ENCODE results near the gene AZIN2.

Gene AZIN2

DNA sequence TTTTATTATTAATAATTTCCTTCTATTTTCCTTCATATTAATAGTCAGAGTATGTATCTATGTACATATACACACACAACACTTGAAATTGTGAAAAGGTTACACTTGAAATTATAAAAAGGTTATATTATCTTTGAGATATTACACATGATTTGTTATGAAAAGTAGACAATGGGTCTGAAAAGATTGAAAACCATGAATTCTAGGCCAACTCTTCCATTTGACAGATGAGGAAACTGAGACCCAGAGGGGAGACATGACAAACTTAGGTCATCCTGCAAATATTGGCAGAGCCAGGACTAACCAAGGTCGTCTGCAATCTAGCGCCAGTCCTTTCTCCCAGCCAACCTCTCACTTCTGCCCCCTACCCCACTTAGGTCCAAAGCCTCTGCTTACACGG lies 67.7 kb downstream of the AZIN2 start:
- H3F3A ChIP-seq (ENCODE audit: insufficient read depth, low read length): no peaks in the 10 kb centered on the region
- H3K9ac ChIP-seq (ENCODE audit: low read length): no peak overlapping the region
- H3K9me3 ChIP-seq (ENCODE audit: low read length): no peaks in the 10 kb centered on the region
- H3K79me2 ChIP-seq (ENCODE audit: insufficient read depth, low read length): no peaks in the 10 kb centered on the region
- H3K9me2 ChIP-seq (ENCODE audit: low read depth, low read length): no peaks in the 10 kb centered on the region
- H3K4me3 ChIP-seq (ENCODE audit: low read depth, low read length, poor library complexity, severe bottlenecking): no peak overlapping the region
- H3K4me1 ChIP-seq (ENCODE audit: insufficient read depth, low read length, severe bottlenecking): no peaks in the 10 kb centered on the region
- H3K36me3 ChIP-seq (ENCODE audit: insufficient read depth, low read length): no peaks in the 10 kb centered on the region
- no peak overlapping the region for H3K4me2 ChIP-seq (ENCODE audit: low read length)
- no peak for TF ChIP-seq EZH2 (IDR thresholded peaks at IDR 0.05; ENCODE audit: borderline replicate concordance, low read length)
- TF ChIP-seq, protein P1, sequence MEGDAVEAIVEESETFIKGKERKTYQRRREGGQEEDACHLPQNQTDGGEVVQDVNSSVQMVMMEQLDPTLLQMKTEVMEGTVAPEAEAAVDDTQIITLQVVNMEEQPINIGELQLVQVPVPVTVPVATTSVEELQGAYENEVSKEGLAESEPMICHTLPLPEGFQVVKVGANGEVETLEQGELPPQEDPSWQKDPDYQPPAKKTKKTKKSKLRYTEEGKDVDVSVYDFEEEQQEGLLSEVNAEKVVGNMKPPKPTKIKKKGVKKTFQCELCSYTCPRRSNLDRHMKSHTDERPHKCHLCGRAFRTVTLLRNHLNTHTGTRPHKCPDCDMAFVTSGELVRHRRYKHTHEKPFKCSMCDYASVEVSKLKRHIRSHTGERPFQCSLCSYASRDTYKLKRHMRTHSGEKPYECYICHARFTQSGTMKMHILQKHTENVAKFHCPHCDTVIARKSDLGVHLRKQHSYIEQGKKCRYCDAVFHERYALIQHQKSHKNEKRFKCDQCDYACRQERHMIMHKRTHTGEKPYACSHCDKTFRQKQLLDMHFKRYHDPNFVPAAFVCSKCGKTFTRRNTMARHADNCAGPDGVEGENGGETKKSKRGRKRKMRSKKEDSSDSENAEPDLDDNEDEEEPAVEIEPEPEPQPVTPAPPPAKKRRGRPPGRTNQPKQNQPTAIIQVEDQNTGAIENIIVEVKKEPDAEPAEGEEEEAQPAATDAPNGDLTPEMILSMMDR (IDR thresholded peaks at IDR 0.05; ENCODE audit: low read length): no peak
- no peak overlapping the region for H2AFZ ChIP-seq (ENCODE audit: low read length)
- no peak overlapping the region for H3K27ac ChIP-seq (ENCODE audit: low read depth, low read length, poor library complexity, severe bottlenecking)
- no peaks in the 10 kb centered on the region for H4K20me1 ChIP-seq (ENCODE audit: insufficient read depth, low read length)
- no peaks in the 10 kb centered on the region for H3K27me3 ChIP-seq (ENCODE audit: insufficient read depth, low read length)

DNA sequence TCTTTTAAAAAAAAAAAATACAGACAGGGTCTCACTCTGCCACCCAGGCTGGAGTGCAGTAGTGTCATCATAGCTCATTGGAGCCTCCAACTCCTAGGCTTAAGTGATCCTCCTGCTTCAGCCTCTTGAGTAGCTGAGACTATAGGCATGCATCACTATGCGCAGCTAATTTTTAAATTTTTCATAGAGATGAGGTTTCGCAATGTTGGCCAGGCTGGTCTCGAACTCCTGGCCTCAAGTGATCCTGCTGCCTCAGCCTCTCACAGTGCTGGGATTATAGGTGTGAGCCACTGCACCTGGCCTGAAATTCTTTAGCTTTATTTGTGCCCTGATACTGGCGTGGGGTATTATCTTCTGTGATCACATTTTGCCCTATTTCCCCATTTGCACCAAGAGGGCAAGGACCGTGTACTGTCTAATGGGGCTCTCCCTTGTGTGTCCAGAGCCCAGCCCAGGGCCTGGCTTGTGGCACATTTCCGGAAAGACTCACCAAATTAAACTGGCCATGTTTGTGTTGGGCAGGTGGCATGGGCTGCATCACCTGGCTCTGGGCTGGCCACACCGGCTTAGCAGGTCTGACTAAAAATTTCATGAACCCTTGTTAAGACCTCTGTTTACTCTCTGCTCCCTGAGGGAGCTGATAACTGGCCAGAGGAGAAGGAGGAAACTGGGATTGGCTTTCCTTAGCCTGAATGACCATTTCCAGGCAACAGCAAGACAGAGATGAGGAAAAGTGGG lies 68.7 kb downstream of the AZIN2 start:
- Histone ChIP-seq H3K4me1 (ENCODE audit: insufficient read depth, low read length, severe bottlenecking) (no peaks in the 10 kb centered on the region), H3K4me2 (ENCODE audit: low read length) (no peak overlapping the region), H3K27ac (ENCODE audit: low read depth, low read length, poor library complexity, severe bottlenecking) (no peak overlapping the region), H3K9ac (ENCODE audit: low read length) (no peak overlapping the region), H3K4me3 (ENCODE audit: low read depth, low read length, poor library complexity, severe bottlenecking) (no peak overlapping the region), H3K27me3 (ENCODE audit: insufficient read depth, low read length) (no peaks in the 10 kb centered on the region), H3F3A (ENCODE audit: insufficient read depth, low read length) (no peaks in the 10 kb centered on the region), H2AFZ (ENCODE audit: low read length) (no peak overlapping the region), H4K20me1 (ENCODE audit: insufficient read depth, low read length) (no peaks in the 10 kb centered on the region), H3K36me3 (ENCODE audit: insufficient read depth, low read length) (no peaks in the 10 kb centered on the region), H3K9me3 (ENCODE audit: low read length) (no peaks in the 10 kb centered on the region), H3K9me2 (ENCODE audit: low read depth, low read length) (no peaks in the 10 kb centered on the region), H3K79me2 (ENCODE audit: insufficient read depth, low read length) (no peaks in the 10 kb centered on the region)
- TF ChIP-seq, protein P1 (IDR thresholded peaks at IDR 0.05; ENCODE audit: low read length): no peak
- no peak for TF ChIP-seq EZH2 (IDR thresholded peaks at IDR 0.05; ENCODE audit: borderline replicate concordance, low read length)

DNA sequence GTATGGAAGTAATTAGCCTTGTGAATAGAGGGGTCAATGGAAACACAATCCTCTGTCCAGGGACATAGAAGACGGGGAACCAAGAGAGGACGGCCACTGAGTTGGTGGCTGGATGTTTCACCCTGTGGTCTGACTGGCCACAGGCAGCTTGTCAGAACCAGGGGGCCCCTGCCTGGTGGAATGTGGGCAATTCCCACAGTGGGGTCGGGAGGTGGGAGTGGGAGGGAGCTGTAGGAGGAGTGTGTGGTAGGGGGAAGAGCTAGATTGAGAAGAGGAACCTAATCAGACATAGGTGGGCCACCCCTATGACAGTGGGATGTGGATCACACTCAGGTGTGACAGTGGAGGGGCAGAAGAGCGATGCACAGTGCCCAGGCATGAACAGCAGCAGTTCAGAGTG lies 69.6 kb downstream of the AZIN2 start:
- no peaks in the 10 kb centered on the region for H3F3A ChIP-seq (ENCODE audit: insufficient read depth, low read length)
- no peak overlapping the region for H3K4me2 ChIP-seq (ENCODE audit: low read length)
- no peaks in the 10 kb centered on the region for H3K4me1 ChIP-seq (ENCODE audit: insufficient read depth, low read length, severe bottlenecking)
- no peak overlapping the region for H3K27ac ChIP-seq (ENCODE audit: low read depth, low read length, poor library complexity, severe bottlenecking)
- H2AFZ ChIP-seq (ENCODE audit: low read length): no peak overlapping the region
- H3K4me3 ChIP-seq (ENCODE audit: low read depth, low read length, poor library complexity, severe bottlenecking): no peak overlapping the region
- H3K79me2 ChIP-seq (ENCODE audit: insufficient read depth, low read length): no peaks in the 10 kb centered on the region
- no peaks in the 10 kb centered on the region for H3K36me3 ChIP-seq (ENCODE audit: insufficient read depth, low read length)
- no peaks in the 10 kb centered on the region for H4K20me1 ChIP-seq (ENCODE audit: insufficient read depth, low read length)
- no peak overlapping the region for H3K9ac ChIP-seq (ENCODE audit: low read length)
- TF ChIP-seq EZH2 (IDR thresholded peaks at IDR 0.05; ENCODE audit: borderline replicate concordance, low read length): no peak
- TF ChIP-seq, protein P1 (IDR thresholded peaks at IDR 0.05; ENCODE audit: low read length): no peak
- H3K9me2 ChIP-seq (ENCODE audit: low read depth, low read length): no peaks in the 10 kb centered on the region
- H3K9me3 ChIP-seq (ENCODE audit: low read length): no peaks in the 10 kb centered on the region
- H3K27me3 ChIP-seq (ENCODE audit: insufficient read depth, low read length): no peaks in the 10 kb centered on the region
